Endodermal cell (in vitro differentiated cells): ENCODE data around the gene CFLAR. TPM values are rescaled to one million over a fixed set of nuclear protein-coding genes. Genes with fewer than 3 reads are reported as not detected.

Experiments used
- DNase-seq: peaks from one replicate; pipeline ENCODE4 v3.0.0-alpha.2; 2017
- H3K27ac ChIP-seq: 2 replicates; pipeline ENCODE4 v1.5.1; 2013; ENCODE audit warnings: mild to moderate bottlenecking, low read depth, low read length, moderate library complexity
- H3K27me3 ChIP-seq: 2 replicates; pipeline ENCODE4 v1.6.1; 2013; ENCODE audit warnings: mild to moderate bottlenecking, low read length, moderate library complexity; ENCODE audit not compliant: insufficient read depth, control insufficient read depth, poor library complexity, severe bottlenecking
- H3K36me3 ChIP-seq: 2 replicates; pipeline ENCODE4 v1.7.0; 2013; ENCODE audit warnings: mild to moderate bottlenecking, low read length, moderate library complexity; ENCODE audit not compliant: control insufficient read depth, insufficient read depth
- H3K4me1 ChIP-seq: one replicate; pipeline ENCODE4 v1.7.0; 2013; ENCODE audit warnings: low read length; ENCODE audit not compliant: control insufficient read depth, insufficient read depth
- H3K4me3 ChIP-seq: 2 replicates; pipeline ENCODE4 v1.5.1; 2013; ENCODE audit warnings: mild to moderate bottlenecking, low read length, moderate library complexity
- H3K9ac ChIP-seq: 2 replicates; pipeline ENCODE4 v1.6.1; 2013; ENCODE audit warnings: mild to moderate bottlenecking, low read length, moderate library complexity; ENCODE audit not compliant: poor library complexity, severe bottlenecking; ENCODE audit errors: extremely low read depth
- H3K9me3 ChIP-seq: 2 replicates; pipeline ENCODE4 v1.6.1; 2013; ENCODE audit warnings: mild to moderate bottlenecking, low read length, moderate library complexity; ENCODE audit not compliant: control insufficient read depth
- H3K27ac Mint-ChIP-seq: 2 replicates; pipeline ENCODE4 v1.8.0; 2020; ENCODE audit warnings: mixed read lengths
- H3K27me3 Mint-ChIP-seq: 2 replicates; pipeline ENCODE4 v1.8.0; 2021; ENCODE audit warnings: mild to moderate bottlenecking, mixed read lengths; ENCODE audit not compliant: insufficient read depth
- H3K36me3 Mint-ChIP-seq: 2 replicates; pipeline ENCODE4 v1.8.0; 2020; ENCODE audit warnings: low read depth, mixed read lengths
- H3K4me1 Mint-ChIP-seq: 2 replicates; pipeline ENCODE4 v1.8.0; 2020; ENCODE audit warnings: mixed read lengths
- H3K4me3 Mint-ChIP-seq: 2 replicates; pipeline ENCODE4 v1.8.0; 2020; ENCODE audit warnings: mild to moderate bottlenecking, moderate library complexity, mixed read lengths
- H3K9me3 Mint-ChIP-seq: 2 replicates; pipeline ENCODE4 v1.8.0; 2020; ENCODE audit warnings: mild to moderate bottlenecking, mixed read lengths
- CTCF ChIP-seq: fragments of 200-600 bp; sonication (generic); conservative IDR thresholded peaks from 2 replicates; pipeline ENCODE4 v1.5.0; 2021; ENCODE audit warnings: antibody characterized with exemption, mild to moderate bottlenecking
- WGBS, 2 experiments: methylation state at CpG; one replicate each; pipeline versions ENCODE4 v1.1.5 to v1.1.7; 2013; ENCODE audit warnings: missing lambda C conversion rate in 2 of 2, mixed read lengths in 1 of 2; ENCODE audit not compliant: insufficient coverage in 1 of 2, insufficient read length in 1 of 2; 5-methylcytosine and 5-hydroxymethylcytosine counted together
- total RNA-seq, 2 donors: library from RNA; stranded (reverse); fragmentation: NEBNext Ultra II Directional in 1 of 2; extraction: Animal tissue kit (Norgen Biotek cat#: 25700) in 1 of 2; gene quantifications; 2 replicates in 1 of 2; 3 replicates in 1 of 2; pipeline ENCODE4 v1.2.1, GENCODE V29; 2021

CFLAR gene
- total RNA-seq, 2 donors from 2014 or later: 168 to 197 TPM

- Histone ChIP-seq H3K36me3 (no peaks in the 10 kb centered on the region), H3K9ac (no peak overlapping the region), H3K27me3 (no peaks in the 10 kb centered on the region), H3K4me3 (no peak overlapping the region), H3K27ac (no peak overlapping the region), H3K9me3 (peaks cover 1% of the 10 kb centered on the region), H3K4me1 (no peaks in the 10 kb centered on the region)
- Mint-ChIP-seq H3K36me3 (peaks cover 14% of the 10 kb centered on the region), H3K9me3 (peaks cover 5% of the 10 kb centered on the region), H3K4me3 (no peak overlapping the region), H3K27ac (no peak overlapping the region), H3K4me1 (peaks cover 16% of the 10 kb centered on the region), H3K27me3 (no peaks in the 10 kb centered on the region)
- no peak for TF ChIP-seq CTCF
- no peak for DNase-seq
Measured at GRCh38 chr2:201110615-201111014, 5.3 kb upstream of the CFLAR start.

- Mint-ChIP-seq H3K4me3 (no peak overlapping the region), H3K27me3 (no peaks in the 10 kb centered on the region), H3K27ac (no peak overlapping the region), H3K9me3 (peaks cover 5% of the 10 kb centered on the region), H3K36me3 (peaks cover 10% of the 10 kb centered on the region), H3K4me1 (peaks cover 19% of the 10 kb centered on the region)
- no peak overlapping the region for H3K27ac ChIP-seq
- no peaks in the 10 kb centered on the region for H3K27me3 ChIP-seq
- H3K9ac ChIP-seq: no peak overlapping the region
- no peak overlapping the region for H3K4me3 ChIP-seq
- peaks cover 5% of the 10 kb centered on the region for H3K9me3 ChIP-seq
- no peaks in the 10 kb centered on the region for H3K36me3 ChIP-seq
- no peak for TF ChIP-seq CTCF
- 99 to 100% methylated on average over 3 of the region's 3 CpGs for WGBS, 2 experiments
- no peaks in the 10 kb centered on the region for H3K4me1 ChIP-seq
- no peak for DNase-seq
Measured at GRCh38 chr2:201111096-201111495, 4.9 kb upstream of the CFLAR start.

- Histone ChIP-seq H3K4me1 (no peaks in the 10 kb centered on the region), H3K27me3 (no peaks in the 10 kb centered on the region), H3K4me3 (no peak overlapping the region), H3K9me3 (peaks cover 5% of the 10 kb centered on the region), H3K36me3 (no peaks in the 10 kb centered on the region), H3K9ac (no peak overlapping the region), H3K27ac (no peak overlapping the region)
- H3K36me3 Mint-ChIP-seq: peaks cover 3% of the 10 kb centered on the region
- peaks cover 25% of the 10 kb centered on the region for H3K4me1 Mint-ChIP-seq
- no peaks in the 10 kb centered on the region for H3K27me3 Mint-ChIP-seq
- no peak for DNase-seq
- 82 to 94% methylated on average over 2 to 3 of the region's 4 CpGs for WGBS, 2 experiments
- TF ChIP-seq CTCF: no peak
- peak overlapping the region; percentile 81 for H3K27ac Mint-ChIP-seq
- peaks cover 5% of the 10 kb centered on the region for H3K9me3 Mint-ChIP-seq
- peak overlapping the region; percentile 95 for H3K4me3 Mint-ChIP-seq
Measured at GRCh38 chr2:201114350-201114749, 1.6 kb upstream of the CFLAR start.
